RPMI7951 (cell line): ENCODE data around the gene UTP4. TPM values are rescaled to one million over a fixed set of nuclear protein-coding genes. Genes with fewer than 3 reads are reported as not detected.

ENCODE experiments used
- DNase-seq: peaks from one replicate; pipeline ENCODE4 v3.0.0-alpha.2; 2012; ENCODE audit warnings: low read depth
- total RNA-seq: library from RNA; depleted of rRNA; stranded (reverse); fragments of >200 nt; shearing (Covaris generic); gene quantifications from 2 replicates; pipeline ENCODE4 v1.2.3, GENCODE V29; 2014

Gene UTP4
- total RNA-seq, 1 experiment from 2014 or later = 22.5 TPM

DNA sequence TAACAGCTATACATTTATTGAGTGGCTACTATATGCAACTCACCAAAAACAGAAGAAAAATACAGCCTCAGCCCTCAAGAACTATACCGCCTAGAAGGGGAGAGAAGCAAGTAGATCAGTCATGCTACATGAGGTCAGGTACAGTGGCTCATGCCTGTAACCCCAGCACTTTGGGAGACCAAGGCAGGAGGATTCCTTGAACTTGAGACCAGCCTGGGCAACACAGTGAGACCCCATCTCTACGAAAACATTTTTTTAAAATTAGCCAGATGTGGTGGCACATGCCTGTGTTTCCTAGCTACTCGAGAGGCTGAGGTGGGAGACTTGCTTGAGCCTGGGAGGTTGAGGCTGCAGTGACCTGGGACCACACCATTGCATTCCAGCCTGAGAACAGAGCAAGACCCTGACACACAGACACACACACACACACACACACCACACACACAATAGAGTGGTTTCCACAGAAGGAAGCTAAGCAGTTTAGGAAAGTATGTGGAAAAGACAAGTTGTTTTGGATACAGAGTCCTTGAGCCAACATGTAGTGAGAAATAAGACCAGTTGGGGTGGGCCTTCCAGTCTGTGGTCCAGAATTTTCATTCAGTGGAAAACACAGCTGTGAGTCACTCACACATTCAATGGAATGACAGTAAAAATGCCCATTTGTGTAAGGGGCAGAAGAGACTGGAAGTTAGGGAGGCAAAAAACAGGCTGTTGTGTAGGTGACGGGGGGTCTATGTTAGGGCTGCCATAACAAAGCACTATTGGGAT, 43.8 kb downstream of the UTP4 start:
- DNase-seq = peak; percentile 76

DNA sequence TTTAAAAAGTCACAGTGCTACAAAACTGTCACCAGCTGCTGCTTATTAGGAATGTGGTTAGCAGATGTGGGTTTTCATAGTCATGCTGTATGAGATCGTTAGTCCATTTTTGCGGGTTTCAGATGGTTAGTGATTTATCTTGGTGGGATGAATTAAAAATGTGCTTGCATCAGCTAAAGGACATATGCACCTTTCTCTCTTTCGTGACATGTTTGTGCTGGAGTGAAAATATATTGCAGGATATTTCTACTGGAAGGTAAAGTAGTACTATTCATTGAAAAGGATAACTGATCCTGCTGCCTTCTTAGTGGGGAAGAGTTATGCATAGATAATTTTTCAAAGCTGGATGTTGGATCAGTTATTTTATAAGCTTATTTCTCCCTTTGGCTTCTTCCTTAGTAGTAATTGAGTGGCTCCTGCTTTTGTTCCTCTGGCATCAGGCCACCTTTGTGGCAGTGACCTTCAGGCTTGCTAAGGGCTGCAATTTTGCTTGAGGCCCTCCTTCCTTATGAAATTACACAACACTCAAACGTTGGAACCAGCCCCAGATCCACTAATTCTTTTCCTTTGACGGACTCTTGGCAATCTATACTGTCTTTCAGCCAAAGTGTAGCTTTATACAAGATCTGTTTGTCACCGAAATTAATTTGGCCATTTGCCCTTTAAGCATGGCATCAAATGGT, 47.0 kb downstream of the UTP4 start:
- peak; percentile 96 for DNase-seq

DNA sequence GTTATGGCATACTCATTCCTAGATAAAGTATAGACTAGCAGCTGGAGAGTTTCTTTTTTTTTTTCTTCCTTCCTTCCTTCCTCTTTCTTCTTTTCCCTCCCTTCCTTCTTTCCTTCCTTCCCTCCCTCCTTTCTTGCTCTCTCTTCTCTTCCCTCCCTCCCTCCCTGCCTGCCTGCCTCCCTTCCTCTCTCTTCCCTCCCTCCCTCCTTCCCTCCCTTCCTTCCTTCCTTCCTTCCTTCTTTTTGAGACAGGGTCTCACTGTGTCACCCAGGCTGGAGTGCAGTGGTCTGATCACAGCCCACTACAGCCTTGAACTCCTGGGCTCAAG, 47.5 kb downstream of the UTP4 start:
- DNase-seq = no peak

DNA sequence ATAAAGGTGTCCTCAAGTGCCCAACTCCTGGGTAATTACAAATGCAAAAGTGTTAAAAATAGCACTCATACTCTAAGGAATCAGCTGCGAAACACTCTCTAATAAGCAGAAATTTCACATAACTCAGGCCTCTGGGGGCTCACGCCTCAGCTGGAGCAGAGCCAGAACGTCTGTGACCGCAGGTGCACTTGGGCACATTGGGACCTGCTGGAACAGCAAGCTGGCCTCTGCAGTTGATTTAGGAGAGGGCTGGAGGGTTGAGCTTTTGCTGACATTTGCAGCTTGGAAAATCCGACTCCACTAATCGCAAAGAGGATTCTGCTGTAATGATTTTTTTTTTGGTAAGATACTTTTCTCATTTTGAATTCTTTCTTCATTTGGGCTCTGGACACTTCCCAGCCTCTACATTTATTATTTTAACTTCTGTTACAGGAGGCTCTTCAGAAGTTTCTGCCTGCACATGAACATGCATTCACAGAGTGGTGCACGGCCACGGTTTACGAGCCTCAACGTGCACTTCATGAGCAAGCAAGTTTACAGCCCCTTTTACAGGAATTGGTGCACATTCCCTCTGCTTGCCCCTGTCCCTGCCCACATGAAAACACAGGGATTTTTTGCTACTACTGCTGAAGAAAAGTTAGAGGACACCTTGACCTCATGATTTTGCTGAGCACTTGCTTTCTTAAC, 50.4 kb downstream of the UTP4 start:
- no peak for DNase-seq

DNA sequence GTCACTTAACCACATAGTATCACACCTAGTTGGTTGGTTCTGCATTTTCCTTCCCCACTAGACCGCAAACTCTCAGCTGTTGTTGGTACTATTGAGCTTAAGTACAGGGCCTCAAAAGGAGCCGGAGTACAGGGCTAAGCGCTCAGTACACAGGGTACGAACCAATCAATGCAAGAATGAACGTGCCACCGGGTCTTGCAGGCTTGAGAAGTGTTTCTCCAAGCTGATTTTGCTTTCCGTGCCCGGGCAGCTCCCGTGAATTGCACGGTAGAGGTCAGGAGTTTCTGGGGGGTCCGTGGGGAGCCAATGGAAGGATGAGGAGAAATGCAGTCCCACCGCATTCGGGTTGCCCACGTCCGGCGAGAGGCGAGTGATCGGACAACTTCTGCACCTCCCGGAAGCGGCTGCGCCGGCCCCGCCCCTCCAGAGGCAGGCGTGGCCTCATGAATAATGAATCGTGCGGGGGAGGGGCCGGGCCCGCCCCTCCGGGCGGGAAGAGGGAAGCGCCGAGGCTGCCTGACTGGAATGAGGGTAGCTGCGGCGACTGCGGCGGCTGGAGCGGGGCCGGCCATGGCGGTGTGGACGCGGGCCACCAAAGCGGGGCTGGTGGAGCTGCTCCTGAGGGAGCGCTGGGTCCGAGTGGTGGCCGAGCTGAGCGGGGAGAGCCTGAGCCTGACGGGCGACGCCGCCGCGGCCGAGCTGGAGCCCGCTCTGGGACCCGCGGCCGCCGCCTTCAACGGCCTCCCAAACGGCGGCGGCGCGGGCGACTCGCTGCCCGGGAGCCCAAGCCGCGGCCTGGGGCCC, 54.4 kb downstream of the UTP4 start, which contains the start of gene SNTB2:
Gene SNTB2, plus strand, starts transcription at position 523 of the 804 bp plus-strand sequence. Its CDS starts 3 bp downstream, at position 526.
- DNase-seq = peak; percentile 89

DNA sequence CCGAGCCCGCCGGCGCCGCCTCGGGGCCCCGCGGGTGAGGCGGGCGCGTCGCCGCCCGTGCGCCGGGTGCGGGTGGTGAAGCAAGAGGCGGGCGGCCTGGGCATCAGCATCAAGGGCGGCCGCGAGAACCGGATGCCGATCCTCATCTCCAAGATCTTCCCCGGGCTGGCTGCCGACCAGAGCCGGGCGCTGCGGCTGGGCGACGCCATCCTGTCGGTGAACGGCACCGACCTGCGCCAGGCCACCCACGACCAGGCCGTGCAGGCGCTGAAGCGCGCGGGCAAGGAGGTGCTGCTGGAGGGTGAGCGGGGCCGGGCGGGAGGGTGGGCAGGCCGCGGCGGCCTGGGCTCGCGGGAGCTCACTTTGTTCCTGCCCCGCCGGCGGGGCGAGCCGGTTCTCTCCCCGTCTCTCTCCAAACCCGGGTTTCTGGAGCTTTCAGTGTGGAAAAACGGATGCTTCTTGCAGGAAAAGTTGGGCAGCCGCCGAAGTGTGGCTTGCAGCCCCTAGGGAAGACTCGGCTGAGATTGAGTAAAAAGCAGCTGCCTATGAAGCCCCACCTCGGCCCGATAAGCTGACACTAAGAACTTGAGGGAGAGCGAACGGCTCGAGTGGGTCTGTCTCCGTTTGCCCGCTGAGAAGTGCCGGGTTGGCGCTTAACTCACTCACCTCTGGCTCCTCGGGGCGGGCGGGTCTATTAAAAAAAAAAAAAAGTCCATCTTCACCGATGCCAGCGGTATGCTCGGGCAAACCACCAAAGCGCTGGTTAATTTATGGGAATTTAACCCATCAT, 55.2 kb downstream of the UTP4 start:
- DNase-seq = peak; percentile 40

DNA sequence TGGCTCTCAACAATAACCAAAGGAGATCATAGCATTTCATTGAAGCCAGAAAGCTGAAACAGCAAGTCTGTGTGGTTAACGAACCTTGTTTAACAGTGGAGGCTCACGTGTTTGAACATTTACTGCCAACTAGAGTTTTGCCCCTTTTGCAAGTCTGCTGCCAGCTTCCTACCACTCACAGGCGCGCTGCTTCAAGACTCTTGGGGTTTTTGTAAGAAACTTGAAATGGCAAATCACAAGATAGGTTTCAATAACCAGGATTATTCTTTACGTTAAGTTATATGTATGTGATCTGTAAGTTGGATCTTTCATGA, 55.7 kb downstream of the UTP4 start:
- no peak for DNase-seq

DNA sequence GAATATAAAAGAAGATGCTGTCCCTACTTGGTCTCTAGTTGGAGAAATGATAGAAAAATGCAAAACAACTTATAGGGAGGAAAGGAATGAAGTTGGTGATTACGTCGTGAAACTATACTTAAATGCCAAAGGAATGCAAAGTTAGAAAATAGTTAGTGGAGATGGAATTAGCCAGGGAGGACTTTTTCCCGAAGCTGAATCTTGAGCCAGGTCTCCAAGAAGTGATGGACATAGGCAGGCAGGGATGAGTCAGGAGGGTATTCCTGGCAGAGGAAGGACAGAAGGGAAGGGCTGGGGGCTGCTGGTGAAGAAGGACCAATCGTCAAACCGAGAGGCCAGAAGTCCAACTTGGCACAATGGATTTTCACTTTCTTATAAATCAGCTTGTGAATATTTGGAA, 56.3 kb downstream of the UTP4 start:
- peak; percentile 24 for DNase-seq

DNA sequence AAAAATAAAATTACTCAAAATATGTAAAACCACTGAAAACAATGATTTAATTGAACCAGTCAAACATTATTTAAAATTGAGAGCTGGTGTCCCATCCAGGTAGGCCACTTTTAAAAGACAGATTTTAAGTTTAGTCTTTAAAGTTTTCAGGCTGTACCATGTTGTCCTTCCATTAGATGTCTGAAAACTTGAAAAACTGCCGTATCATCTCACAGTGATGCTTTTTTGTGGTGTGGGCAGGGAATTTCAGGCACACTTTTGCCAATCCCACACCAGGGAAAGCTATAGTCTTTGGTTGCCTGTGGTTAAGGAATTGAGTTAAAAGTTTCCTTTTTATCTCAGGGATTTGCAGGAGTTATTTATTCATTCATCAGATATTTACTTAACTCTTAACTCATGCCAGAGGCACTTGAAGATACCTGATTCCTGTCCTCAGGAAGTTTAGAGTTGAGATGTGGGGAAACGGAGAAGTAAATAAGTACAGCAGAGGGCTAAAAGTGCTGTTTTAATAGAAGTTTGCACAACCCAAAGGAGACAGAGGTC, 57.7 kb downstream of the UTP4 start:
- no peak for DNase-seq

DNA sequence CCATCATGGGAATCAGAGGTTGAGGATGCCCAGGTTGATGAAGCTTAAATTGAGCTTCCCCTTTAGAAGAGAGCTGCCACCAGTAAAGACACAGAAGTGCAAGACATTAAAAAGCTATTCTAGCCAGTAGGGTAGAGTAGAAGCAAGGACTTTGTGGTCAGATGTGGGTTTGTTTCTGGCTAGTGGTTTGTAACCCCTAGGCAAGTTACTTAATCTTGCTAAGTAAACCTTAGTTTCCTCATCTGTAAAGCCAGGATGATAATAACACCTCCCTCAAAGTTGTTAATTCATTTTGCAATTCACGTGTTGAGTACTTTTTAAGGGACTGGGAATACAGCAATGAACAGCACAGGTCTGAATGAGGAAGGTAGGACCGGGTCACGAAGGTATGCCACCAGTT, 58.1 kb downstream of the UTP4 start:
- peak; percentile 33 for DNase-seq

DNA sequence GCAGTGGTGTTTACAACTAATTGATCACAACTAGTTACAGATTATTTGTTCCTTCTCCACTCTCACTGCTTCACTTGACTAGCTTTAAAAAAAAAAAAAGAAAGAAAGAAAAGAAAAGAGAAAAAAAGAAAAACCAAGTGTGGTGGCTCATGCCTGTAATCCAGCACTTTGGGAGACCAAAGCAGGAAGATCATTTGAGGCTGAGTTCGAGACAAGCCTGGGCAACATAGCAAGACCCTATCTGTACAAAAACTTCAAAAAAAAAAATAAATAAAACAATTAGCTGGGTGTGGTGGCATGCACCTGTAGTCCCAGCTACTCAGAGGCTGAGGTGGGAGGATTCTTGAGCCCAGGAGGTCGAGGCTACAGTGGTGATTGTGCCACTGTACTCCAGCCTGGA, 58.7 kb downstream of the UTP4 start:
- DNase-seq = no peak

DNA sequence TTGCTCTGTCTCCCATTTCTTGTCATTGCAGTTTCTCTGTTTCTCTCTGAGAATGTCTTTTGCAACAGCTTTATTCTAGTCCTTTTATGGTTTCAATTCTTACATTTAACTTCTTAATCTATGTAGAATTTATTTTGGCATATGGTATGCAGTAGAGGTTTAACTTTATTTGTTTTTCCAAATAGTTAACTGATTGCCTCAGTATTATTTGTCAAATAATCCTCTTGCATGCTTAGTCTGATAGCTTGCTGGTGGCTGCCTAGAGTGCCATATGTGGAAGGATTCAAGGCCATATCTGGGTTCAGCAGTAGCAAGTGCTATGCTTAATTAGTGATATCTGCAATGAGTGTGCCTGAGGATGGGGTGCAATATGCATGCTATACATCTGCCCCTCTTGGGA, 61.4 kb downstream of the UTP4 start:
- no peak for DNase-seq

DNA sequence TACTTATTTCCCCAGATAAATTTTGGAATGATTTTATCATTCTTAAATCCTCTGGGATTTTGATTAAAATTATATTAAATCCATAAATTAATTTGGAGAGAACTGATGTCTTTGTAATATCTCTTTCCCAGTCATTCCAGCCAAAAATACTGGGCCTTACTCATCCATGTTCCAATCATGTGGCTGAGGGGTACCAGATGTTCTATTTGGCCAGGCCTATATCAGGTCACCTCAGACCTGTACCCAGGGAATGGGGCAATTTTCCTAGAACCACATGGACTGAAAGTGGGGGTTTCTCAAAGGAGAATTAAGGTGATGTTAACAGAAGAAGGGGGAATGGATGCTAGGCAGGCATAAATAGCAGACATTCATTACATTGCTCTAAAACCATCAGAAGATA, 62.0 kb downstream of the UTP4 start:
- DNase-seq = no peak

DNA sequence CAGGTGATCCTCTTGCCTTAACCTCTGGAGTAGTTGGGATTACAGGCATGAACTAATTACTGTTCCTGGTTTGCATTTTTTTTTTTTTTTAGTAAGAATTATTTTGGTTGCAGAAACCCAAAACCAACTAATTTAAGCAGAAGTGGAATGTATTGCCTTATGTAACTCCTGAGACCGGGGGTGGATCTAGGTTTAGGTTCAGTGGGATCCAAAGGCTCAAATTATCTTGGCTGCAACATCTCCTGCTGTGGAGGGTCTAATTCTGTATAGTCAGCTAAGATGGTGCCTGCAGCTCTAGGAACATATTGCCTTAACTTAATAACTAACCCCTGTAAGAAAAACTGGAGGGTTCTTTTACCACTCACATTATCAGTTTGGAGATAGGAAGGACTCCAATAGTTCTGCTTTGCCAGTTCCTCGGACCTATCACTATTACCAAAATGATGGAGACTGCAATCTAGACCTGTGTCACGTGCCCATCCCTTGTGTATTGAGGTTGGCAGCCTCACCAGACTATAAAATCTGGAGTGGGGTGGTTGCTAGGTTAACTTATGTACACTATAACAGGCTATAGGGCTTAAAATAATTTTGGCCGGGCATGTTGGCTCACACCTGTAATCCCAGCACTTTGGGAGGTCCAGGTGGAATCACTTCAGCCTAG, 63.0 kb downstream of the UTP4 start:
- DNase-seq = no peak

DNA sequence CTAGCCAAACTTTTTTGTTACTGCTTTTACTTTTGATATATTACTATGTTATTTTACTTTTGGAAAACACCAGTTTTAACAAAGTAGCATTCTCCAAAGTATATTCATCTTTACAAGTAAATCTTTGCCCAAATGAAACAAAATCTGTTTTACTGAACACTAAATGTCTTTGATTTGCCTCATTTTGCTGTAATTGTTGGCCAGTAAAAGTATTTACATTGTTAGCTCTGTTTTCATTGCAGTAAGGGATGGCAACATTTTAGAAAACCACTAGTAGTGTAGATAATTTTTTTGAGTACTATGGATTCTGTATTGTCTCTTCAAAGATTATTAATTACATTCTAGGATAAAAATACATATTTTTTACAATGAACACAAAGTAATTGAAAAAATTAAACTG, 65.1 kb downstream of the UTP4 start:
- no peak for DNase-seq

DNA sequence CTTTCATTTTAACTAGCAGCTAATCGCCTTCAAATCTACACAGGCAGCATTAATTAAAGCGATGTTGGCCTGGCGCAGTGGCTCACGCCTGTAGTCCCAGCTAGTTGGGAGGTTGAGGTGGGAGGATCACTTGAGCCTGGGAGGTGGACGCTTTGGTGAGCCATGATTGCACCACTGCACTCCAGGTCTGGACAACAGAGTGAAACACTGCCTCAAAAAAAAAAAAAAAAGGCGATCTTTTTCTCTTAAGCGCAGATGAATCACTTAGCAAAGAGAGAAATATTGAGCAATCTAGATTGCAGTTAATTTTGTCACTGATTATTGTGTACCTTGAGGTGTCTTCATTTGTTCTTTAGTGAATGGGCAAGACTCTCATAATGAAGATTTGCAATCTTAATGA, 66.9 kb downstream of the UTP4 start:
- peak; percentile 34 for DNase-seq

DNA sequence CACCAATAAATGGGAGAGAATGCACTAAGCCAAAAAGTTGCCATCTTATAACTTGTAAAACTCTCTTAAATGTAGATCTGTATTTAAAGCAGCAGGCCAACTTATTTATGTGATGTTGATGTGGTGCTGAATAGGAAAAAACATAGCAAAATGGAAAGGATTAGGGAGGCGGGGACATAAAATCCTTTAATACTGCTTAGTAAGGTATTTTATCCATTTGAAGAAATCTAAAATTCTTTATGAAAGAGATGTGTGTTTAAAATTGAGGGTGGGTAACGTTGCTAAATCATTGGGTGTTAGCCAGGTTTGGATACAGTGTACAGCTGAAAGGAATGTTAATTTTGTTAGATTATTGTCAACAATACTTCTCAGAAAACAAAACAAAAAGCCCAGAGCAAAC, 68.8 kb downstream of the UTP4 start:
- DNase-seq = no peak

DNA sequence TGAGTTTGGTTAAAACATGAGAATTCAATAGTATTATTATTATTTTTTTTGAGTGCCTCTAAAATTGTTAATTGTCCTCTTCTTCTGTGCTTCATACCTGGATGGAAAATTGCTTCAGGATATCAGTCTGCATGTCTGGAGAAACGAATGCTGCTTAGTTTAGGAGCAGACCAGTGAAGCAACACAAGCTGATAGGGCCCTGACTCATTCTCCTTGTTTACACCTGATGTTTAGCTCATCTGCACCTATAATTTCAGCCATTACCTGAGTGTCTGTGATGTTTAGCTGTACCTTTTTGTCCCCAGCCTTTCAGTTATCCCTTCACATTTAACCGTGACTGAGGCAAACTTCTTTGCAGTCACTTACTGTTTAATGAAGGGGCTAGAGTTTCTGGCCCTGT, 69.3 kb downstream of the UTP4 start:
- no peak for DNase-seq

DNA sequence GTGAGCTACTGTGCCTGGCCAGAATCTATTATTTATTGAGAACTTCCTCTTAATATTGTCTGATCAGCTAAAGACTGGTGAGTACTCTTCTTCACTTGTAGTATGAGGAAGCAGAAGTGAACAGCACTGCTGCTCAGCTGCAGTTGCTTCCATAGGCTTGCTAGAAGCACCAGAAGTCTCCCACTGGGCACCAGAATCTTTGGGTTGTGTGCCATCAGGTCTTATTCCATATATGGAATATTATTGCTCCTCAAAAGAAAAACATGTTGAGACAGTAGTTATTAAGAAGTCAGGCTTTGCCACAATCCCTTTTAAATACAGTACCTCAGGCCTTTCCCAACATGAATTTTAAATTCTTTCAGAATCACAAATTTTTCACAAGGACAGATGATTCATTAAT, 71.7 kb downstream of the UTP4 start:
- no peak for DNase-seq

DNA sequence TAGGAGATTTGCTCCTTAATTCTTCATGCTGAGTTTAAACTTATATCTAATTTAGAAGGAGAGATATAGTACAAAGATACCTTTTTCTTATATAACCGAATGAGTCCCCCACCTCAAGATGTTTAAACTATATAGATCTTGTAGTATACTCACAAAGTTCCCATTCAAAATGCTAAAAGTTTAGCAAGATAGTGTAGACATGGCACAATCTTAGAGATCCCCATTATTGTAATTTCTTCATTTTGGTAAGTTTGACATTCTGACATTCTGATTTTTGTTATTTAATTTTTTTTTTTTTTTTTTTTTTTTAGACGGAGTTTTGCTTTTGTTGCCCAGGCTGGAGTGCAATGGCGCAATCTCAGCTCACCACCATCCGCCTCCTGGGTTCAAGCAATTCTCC, 77.3 kb downstream of the UTP4 start:
- no peak for DNase-seq

DNA sequence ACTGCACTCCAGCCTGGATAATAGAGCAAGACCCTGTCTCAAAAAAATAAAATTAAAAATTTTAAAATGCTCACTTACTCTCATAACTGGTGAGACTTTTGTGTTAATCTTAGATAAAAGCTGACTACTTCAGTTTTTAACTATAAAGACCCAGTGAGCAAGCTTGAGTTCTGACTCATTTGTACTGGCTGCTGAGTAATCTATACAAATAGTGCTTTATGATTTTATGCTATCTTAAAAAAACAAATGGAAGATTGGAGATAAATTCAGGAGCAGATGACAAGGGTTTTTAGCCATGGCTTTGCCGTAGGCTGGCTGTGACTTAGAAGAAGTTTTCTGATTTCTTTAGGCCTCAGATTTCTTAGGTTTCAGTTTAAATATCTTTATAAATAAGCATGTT, 85.0 kb downstream of the UTP4 start:
- peak; percentile 44 for DNase-seq
